Smooth muscle cell (in vitro differentiated cells): Measurements from ENCODE around the gene ADA. TPM values are rescaled to one million over a fixed set of nuclear protein-coding genes. Genes with fewer than 3 reads are reported as not detected.

ENCODE experiments used
- DNase-seq: peaks from one replicate; lab custom pipeline; 2025; ENCODE audit not compliant: unreplicated experiment; lab: John Stamatoyannopoulos, UW
- H2AFZ ChIP-seq: fragments of 200-600 bp; sonication (generic); 2 replicates; pipeline ENCODE4 v1.6.0; 2016; ENCODE audit warnings: antibody characterized with exemption, low read depth, mild to moderate bottlenecking
- H3F3A ChIP-seq: fragments of 200-600 bp; sonication (generic); 2 replicates; pipeline ENCODE4 v1.6.0; 2017; ENCODE audit warnings: antibody characterized with exemption, low read depth
- H3K27ac ChIP-seq: fragments of 200-600 bp; sonication (generic); 2 replicates; pipeline ENCODE4 v1.5.1; 2016; ENCODE audit warnings: low read depth, mild to moderate bottlenecking
- H3K27me3 ChIP-seq: fragments of 200-600 bp; sonication (generic); 2 replicates; pipeline ENCODE4 v1.6.1; 2016; ENCODE audit warnings: low read depth, mild to moderate bottlenecking
- H3K36me3 ChIP-seq: fragments of 200-600 bp; sonication (generic); 2 replicates; pipeline ENCODE4 v1.5.1; 2016; ENCODE audit warnings: low read depth
- H3K4me1 ChIP-seq: fragments of 200-600 bp; sonication (generic); 2 replicates; pipeline ENCODE4 v1.5.1; 2016; ENCODE audit warnings: low read depth
- H3K4me2 ChIP-seq: fragments of 200-600 bp; sonication (generic); 2 replicates; pipeline ENCODE4 v1.6.0; 2016; ENCODE audit warnings: mild to moderate bottlenecking
- H3K4me3 ChIP-seq: fragments of 200-600 bp; sonication (generic); 2 replicates; pipeline ENCODE4 v1.5.1; 2016; ENCODE audit warnings: mild to moderate bottlenecking
- H3K79me2 ChIP-seq: fragments of 200-600 bp; sonication (generic); 2 replicates; pipeline ENCODE4 v1.6.0; 2016; ENCODE audit warnings: low read depth, mild to moderate bottlenecking
- H3K9ac ChIP-seq: fragments of 200-600 bp; sonication (generic); 2 replicates; pipeline ENCODE4 v1.6.0; 2016; ENCODE audit warnings: low read depth
- H3K9me3 ChIP-seq: fragments of 200-600 bp; sonication (generic); replicated peaks from 2 replicates; pipeline ENCODE4 v1.5.1; 2016; ENCODE audit warnings: low read depth
- H4K20me1 ChIP-seq: fragments of 200-600 bp; sonication (generic); 2 replicates; pipeline ENCODE4 v1.6.0; 2016; ENCODE audit warnings: low read depth
- WGBS: methylation state at CpG from one replicate; pipeline ENCODE4 v1.1.7; 2016; ENCODE audit warnings: low lambda C conversion rate; 5-methylcytosine and 5-hydroxymethylcytosine counted together
- polyA plus RNA-seq: library from polyadenylated mRNA; unstranded; fragments of >200 nt; fragmentation: Nextera tagmentation; extraction: Ambion mirVana; gene quantifications from 2 replicates; pipeline ENCODE4 v1.2.1, GENCODE V29; 2016
- total RNA-seq: library from RNA; depleted of rRNA; stranded (reverse); fragments of >200 nt; gene quantifications from 2 replicates; pipeline ENCODE4 v1.2.3, GENCODE V29; 2014
- TF ChIP-seq, protein P1 (sequence below): fragments of 200-600 bp; sonication (generic); IDR thresholded peaks from 2 replicates; pipeline ENCODE4 v1.5.1; 2017; ENCODE audit warnings: borderline replicate concordance, mild to moderate bottlenecking, antibody characterized with exemption; ENCODE audit not compliant: insufficient read depth, poor library complexity, severe bottlenecking

ADA gene
- total and polyA plus RNA-seq, 2 experiments from 2014 or later, result 28.4 to 35.2 TPM

GRCh38 chr20:44613575-44613974 lies 37.9 kb downstream of the ADA start:
- no peaks in the 10 kb centered on the region for H4K20me1 ChIP-seq
- H3K36me3 ChIP-seq, result no peaks in the 10 kb centered on the region
- no peaks in the 10 kb centered on the region for H3F3A ChIP-seq
- no peaks in the 10 kb centered on the region for H3K9me3 ChIP-seq
- 96% methylated on average over 5 of the region's 5 CpGs for WGBS
- H3K79me2 ChIP-seq, result peaks cover 19% of the 10 kb centered on the region
- H2AFZ ChIP-seq, result no peak overlapping the region
- DNase-seq, result no peak
- H3K27ac ChIP-seq, result no peak overlapping the region
- H3K4me1 ChIP-seq, result peaks cover 4% of the 10 kb centered on the region
- H3K4me3 ChIP-seq, result no peak overlapping the region
- H3K27me3 ChIP-seq, result no peaks in the 10 kb centered on the region
- no peak overlapping the region for H3K4me2 ChIP-seq
- no peak overlapping the region for H3K9ac ChIP-seq
- TF ChIP-seq, protein P1, sequence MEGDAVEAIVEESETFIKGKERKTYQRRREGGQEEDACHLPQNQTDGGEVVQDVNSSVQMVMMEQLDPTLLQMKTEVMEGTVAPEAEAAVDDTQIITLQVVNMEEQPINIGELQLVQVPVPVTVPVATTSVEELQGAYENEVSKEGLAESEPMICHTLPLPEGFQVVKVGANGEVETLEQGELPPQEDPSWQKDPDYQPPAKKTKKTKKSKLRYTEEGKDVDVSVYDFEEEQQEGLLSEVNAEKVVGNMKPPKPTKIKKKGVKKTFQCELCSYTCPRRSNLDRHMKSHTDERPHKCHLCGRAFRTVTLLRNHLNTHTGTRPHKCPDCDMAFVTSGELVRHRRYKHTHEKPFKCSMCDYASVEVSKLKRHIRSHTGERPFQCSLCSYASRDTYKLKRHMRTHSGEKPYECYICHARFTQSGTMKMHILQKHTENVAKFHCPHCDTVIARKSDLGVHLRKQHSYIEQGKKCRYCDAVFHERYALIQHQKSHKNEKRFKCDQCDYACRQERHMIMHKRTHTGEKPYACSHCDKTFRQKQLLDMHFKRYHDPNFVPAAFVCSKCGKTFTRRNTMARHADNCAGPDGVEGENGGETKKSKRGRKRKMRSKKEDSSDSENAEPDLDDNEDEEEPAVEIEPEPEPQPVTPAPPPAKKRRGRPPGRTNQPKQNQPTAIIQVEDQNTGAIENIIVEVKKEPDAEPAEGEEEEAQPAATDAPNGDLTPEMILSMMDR, result no peak

DNA sequence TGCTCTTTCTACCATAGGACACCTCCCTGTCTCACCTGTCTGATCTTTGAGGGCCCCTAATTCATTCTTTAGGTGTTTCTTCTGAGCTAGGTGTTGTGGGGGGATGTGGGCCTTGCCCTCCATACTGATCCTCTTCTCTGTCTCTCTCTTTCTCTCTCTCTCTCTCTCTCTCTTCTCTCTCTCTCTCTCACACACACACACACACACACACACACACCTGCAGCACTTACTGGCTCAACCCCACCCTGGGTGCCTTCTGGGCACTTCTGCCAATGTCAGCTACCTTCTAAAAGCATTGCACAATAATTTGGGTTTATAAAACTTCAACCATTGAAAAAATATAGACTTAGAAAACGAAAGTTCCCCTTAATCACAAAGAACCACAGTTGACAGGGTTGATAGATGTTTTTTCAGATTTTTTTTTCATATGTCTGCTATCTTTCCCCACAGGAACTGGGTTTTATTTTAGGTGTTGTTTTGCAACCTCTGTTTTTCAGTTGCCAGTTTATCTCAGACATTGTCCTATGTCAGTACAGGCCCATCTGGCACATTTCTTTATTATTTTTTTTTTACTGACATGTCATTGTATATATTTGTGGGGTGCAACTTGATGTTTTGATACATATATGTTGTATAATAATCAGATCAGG lies 41.1 kb downstream of the ADA start:
- Histone ChIP-seq H3K27ac (no peak overlapping the region), H3K79me2 (peaks cover 35% of the 10 kb centered on the region), H3K36me3 (no peaks in the 10 kb centered on the region), H3K9me3 (no peaks in the 10 kb centered on the region), H3K4me1 (peaks cover 4% of the 10 kb centered on the region), H3K9ac (no peak overlapping the region), H3F3A (no peaks in the 10 kb centered on the region), H2AFZ (no peak overlapping the region), H3K27me3 (no peaks in the 10 kb centered on the region), H4K20me1 (no peaks in the 10 kb centered on the region), H3K4me3 (no peak overlapping the region), H3K4me2 (no peak overlapping the region)
- WGBS, result 44% methylated on average over 1 of the region's 1 CpG
- TF ChIP-seq, protein P1, result no peak
- DNase-seq, result no peak

- peaks cover 39% of the 10 kb centered on the region for H3K79me2 ChIP-seq
Observed at GRCh38 chr20:44609516-44610312, 41.8 kb downstream of the ADA start.

More at GRCh38 chr20:44609516-44610312, 41.8 kb downstream of the ADA start:
- Histone ChIP-seq H3K4me3 (peak overlapping the region; percentile 26), H3K4me2 (peak overlapping the region; percentile 66), H4K20me1 (no peaks in the 10 kb centered on the region), H3K9ac (no peak overlapping the region), H3K4me1 (peaks cover 4% of the 10 kb centered on the region), H3K27me3 (no peaks in the 10 kb centered on the region), H3F3A (no peaks in the 10 kb centered on the region), H2AFZ (peak overlapping the region; percentile 2), H3K36me3 (no peaks in the 10 kb centered on the region), H3K27ac (peak overlapping the region; percentile 39), H3K9me3 (no peaks in the 10 kb centered on the region)
- peak; percentile 62 for DNase-seq
- TF ChIP-seq, protein P1, result peak; percentile 99
- 39% methylated on average over 25 of the region's 25 CpGs for WGBS
